Stimulated activated CD4-positive, alpha-beta T cell treated with anti-CD3 and anti-CD28 coated beads, TNF-alpha, amount 100 ng/mL, for 1 hour (primary cell): Measurements from ENCODE around the gene LMX1B.
"Not testable (repeated sequence)": the region's sequence is repeated elsewhere in the genome, so short reads cannot be mapped to it uniquely, and the experiment has no call there.

Experiments
- DNase-seq, 3 donors: peaks; one replicate each; pipeline ENCODE4 v3.0.0-alpha.2; 2020; ENCODE audit warnings: low read depth in 3 of 3, low spot score in 1 of 3

Gene LMX1B

DNA sequence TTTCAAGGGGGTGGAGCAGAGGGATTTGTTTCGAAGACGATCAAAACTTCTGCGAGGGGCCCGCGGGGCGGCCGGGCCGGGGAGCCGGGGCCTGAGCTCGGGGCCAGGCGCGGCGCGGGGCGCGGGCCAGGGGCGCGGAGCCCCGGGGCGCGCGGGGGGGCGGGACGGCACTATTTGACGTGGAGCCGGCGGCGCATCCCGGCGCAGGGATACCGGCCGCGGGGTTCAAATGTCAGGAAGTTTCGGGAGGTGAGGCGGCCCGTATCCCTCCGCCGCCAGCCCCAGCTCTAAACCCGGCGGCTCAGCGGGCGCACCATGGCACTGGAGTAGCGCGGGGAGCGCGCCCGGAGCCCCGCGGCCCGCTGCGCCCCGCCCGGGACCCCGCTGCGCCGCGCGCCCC, at the start of gene LMX1B:
TSS of gene LMX1B (plus strand) at position 278 of the 400 bp plus-strand sequence. CDS start 522 bp downstream, outside the sequence.
- no peak for DNase-seq

DNA sequence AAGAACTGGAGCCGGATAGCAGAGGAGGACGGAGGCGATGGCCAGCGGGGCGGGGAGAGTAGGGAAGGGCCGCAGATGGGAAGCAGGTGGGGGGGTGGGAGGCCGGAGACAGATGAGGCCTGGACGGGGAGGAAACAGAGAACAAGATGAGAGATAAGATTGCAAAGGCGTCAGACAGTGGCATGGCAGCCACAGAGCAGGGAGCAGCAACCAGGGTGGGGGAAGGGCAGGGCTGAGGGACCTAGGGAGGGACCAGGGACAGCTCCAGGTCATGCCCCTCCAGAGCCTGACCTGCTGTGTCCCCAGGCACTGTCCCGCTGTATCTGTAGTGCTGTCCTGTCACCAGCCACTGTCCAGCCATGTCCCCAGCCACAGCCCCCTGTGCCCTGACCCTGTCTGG, 49.6 kb upstream of the LMX1B start:
- no peak for DNase-seq

- DNase-seq, result no peak
These were observed 49.0 kb upstream of the LMX1B start for GRCh38 chr9:126564716-126565115.

DNA sequence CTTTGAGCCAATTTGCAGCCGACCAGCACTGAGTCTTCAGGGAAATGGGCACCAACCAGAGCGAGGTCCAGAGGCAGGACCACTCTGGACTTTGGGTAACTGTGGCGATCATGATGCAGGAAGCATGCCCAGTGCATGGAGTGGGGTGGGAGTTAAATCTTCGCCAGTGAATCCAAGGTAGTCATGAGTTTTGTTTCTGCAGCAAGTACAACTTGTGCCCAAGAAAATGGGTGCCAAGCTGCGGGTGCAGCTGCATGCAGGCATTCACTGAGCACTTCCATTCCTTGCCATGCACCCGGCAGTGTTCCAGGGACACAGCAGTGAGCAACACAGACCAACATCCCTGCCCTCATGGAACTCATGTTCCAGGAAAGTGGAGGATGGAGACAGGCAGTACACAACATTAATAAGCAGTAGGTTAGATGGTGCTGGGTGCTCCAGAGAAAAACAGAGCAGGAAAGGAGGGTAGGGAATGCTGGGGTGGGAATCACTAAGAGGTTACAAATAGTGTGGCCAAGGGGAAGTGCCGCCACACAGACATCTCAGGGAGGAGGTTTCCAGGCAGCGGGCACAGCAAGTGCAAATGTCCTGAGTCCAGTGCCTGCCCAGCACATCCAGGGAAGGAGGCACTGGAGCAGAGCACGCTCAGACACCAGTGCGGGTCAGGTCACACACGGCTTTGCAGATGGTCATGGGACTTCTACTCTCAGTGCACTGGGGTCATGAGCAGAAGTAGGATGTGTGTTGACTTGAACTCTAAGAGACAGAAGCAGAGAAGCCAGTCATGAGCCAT, 48.2 kb upstream of the LMX1B start:
- DNase-seq, result no peak

DNA sequence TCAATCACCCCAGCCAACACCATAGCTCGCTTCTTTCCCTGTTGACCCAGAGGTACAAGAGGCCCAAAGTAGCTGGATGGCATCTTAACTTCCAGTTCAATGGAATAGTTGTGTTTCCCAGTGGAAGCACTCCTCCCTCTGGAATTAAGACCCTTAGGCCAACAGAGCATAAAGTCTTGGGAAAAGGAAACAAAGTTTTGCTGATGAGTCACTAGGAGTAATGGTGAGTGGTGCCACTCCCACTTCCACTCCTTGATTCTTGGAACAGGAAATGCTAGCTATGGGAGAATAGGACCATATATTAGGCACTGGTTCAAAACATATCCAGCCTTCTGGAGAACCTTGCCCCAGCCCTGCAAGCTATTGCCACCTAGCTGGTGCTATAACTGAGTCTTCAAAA, 44.7 kb upstream of the LMX1B start:
- no peak for DNase-seq

DNA sequence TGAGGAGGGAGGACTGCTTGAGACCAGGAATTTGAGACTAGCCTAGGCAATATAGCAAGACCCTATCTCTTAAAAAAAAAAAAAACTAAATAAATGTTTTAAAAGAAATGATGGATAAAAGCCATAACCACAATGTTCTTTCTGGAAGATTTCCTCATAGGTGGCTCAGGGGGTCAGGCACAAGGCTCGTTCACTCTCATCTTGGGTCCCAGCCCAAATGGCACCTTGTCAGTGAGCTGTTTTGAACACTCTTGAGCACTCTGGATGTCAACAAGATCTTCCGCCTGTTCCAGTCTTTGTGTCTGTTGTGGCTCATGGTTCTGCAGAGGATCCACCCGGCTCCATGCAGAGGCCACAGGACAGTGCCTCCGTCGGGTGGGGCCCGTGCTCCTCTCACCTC, 35.7 kb upstream of the LMX1B start:
- no peak for DNase-seq

DNA sequence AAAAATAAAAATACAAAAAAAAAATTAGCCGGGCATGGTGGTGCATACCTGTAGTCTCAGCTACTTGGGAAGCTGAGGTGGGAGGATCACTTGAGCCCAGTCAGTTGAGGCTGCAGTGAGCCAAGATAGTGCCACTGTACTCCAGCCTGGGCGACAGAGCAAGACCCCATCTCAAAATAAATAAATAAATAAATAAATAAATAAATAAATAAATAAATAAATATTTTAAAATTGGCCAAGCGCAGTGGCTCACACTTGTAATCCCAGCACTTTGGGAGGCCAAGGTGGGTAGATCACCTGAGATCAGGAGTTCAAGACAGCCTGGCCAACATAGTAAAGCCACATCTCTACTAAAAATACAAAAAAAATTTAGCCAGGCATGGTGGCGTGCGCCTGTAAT, 33.4 kb upstream of the LMX1B start:
- DNase-seq, result not testable (repeated sequence)

DNA sequence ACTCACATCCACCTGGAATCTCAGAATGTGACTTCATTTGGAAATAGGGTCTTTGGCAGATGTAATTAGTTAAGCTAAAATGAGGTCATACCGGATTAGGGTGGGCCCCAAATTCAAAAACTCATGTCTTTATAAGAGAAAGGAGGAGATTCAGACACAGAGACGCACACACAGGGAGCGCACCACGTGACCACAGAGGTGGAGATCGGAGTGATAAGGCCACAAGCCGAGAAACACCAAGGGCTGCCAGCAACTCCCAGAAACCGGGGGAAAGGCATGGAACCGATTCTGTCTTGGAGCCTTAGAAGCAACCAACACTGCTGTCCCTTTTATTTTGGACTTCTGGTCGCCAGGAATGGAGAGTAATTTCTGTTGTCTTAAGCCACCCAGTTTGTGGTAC, 31.8 kb upstream of the LMX1B start:
- DNase-seq, result no peak

- no peak for DNase-seq
These were observed 31.3 kb upstream of the LMX1B start for GRCh38 chr9:126582427-126582826.

DNA sequence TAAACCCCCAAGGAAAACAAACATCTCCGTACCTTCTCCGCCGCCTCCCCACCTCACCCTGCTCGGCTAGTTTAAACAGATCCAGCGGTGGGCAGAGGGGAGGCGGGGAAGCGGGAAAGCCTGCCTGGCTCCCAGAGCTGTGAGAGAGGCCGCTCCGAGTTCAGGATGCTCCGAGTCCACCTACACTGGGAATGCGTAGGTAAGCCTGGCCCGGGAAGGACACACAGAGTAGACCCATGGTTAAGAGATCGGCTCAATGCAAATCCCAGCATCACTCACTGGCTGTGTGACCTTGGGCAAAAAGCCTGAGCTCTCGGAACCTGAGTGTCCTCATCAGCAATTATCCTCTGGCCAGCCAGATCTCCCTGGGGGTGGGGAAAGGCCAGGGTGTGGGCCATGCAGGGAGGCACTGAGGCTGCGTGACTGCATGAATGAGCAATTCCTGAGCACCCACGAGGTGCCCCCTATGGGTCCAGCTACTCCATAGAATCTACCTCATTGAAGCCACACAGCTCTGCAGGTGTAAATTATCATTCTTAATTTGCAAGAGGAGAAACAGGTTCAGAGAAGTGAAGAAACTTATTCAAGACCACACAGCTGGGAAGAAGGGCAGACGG, 30.5 kb upstream of the LMX1B start:
- DNase-seq, result no peak

- no peak for DNase-seq
These were observed 29.1 kb upstream of the LMX1B start for GRCh38 chr9:126584611-126585010.

DNA sequence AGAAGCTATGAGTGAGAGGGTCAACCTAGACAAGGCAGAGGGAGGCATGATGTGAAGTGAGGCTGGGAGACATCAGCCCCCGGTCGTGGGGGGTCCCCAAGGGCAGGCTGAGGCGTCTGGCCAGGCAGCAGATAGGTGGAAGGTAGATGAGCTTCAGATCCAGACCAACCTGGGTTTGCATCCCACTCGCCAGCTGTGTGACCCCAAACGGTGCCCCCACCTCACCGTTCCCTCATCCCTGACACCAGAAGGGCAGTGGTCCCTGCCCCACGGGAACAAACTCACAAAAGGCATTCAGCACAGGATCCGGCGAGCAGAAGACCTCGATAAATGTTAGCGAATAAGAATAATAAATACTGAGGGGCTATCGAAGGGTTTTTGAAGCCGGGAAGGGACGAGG, 27.5 kb upstream of the LMX1B start:
- DNase-seq, result no peak

DNA sequence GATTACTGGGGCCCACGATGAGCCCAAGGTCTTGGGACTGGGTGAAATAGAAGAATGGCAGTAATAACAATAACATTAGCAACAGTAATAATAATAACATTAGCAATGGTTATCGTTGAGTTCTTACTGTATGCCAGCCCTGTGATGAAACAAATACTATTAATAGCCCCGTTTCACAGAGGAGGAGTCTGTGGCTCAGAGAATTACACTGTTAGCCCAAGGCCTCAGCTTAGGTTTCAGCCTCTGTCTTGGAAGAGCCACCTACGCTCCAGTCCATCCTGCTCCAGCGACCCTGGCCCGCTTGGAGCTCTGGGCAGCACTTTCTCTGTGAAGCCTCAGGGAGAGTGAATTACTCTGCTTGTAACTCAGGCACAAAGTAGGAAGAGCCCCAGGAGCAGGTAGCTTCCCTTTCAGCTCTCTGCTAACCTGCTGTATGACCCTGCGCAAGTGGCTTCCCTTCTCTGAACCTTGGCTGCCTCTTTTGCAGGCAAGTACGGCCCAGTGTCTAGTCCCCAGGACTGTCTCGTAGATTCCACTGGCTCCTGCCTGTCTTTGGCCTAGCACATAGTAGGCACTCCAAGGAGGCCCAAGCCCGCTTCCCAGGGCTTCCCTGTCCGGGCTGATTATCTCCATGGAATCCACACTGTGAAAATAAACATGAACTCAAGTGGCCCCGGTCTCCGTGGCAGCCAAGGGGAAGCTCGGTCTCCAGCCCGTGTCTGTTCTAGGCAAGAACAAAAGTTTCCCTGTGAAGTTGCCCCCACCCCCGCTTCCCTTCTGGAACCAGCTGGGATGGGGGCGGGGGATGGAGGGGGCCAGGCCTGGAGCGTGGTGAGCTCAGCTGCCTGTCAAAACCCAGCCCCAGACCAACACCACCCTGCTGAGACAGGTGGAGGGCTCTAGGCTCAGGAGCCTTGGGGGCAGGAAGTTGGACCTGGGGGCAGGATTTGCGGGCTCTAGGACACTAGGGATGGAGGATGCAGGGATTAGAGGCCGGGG, 26.2 kb upstream of the LMX1B start:
- no peak for DNase-seq

DNA sequence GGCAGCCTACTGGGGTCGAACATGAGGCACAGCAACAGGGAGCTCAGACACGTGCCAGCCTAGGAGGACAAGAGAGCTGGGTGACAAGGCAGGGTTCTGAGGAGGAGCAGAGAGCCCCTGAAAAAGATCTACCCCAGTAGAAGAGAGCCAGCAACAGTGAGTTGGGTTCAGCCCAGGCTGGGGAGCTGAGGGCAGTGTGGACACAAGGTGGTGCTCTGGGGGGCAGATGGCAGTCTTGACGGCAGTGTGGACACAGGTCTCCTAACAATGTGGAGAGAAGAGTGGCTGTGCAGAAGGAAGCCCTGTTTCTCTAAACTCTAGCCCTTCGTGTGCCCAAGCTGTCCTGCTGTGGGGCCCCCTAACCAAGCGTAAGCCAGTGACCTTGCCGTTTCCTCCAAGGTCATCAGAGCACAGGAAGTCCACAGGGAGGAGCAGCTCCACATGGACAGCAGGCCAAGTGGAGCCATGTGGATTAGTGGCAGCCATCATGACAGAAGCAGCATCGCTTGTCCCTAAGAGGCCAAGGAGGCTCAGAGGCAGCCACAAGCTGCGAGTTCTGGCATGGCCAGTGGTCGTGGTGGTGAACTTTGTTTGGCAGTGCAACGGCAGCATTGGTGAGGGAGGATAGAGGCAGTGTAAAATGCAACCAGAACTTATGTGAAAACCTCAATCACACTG, 25.1 kb upstream of the LMX1B start:
- no peak for DNase-seq

DNA sequence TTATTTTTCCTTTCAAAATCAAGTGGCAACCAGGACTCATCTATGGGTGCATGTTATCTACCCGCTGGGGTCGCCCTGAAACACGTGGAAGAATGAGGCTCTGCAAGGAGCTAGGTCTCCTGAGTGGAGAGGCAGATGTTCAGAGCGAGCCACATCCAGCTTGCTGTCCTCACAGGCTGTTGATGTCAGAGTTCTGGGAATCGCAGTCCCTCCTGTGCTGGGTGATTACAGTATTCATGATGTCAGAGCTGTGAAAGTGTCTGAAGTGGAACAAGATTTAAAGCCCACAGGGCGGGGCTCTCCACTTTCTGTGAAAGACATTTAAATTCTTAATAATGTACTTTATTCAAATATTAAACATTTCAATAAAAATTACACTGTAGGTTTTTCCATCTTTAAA, 24.4 kb upstream of the LMX1B start:
- DNase-seq, result no peak

- no peak for DNase-seq
These were observed 22.6 kb upstream of the LMX1B start for GRCh38 chr9:126591083-126591482.

DNA sequence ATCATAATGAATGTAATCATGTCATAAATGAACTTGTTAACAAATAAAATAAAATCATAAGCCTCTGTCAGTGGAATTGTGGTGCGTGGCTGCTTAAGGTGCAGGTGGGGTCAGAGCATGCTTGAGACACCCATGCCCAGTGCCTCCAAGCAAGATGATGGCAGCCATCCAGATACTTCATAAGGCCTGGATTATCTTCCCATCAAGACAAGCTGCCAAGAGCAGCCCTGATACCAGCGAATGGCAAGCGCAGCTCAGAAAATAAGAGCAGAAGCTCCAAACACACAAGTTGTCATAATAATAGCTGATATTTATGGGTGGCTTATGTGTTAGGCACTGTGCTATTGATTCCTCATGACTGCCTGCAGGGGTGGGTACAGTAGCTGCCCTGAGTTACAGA, 21.8 kb upstream of the LMX1B start:
- no peak for DNase-seq

- DNase-seq, result no peak
These were observed 21.3 kb upstream of the LMX1B start for GRCh38 chr9:126592461-126592860.

GRCh38 chr9:126595982-126596381, 17.7 kb upstream of the LMX1B start:
- no peak for DNase-seq

DNA sequence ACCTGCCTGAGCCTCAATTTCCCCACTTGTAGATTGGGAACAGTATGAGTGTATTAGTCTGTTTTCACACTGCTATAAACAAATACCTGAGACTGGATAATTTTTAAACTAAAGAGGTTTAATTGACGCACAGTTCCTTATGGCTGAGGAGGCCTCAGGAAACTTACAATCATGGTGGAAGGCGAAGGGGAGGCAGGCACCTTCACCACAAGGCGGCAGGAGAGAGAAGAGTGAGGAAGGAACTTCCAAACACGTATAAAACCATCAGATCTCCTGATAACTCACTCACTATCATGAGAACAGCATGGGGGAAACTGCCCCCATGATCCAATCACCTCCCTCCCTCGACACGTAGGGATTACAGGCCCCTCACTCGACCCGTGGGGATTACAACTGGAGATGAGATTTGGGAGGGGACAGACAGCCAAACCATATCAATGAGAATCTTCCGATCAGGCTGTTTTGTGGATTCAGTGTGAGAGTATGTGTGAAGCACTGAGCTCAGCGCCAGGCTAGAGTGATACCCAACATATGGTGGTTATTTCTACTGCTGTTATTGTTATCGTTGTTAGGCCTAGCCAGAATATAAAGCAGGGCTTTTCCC, 14.6 kb upstream of the LMX1B start:
- DNase-seq, result no peak
